NCI-H226 (cell line): ENCODE data around the gene EPOP.

Source experiments
- DNase-seq: peaks from one replicate; pipeline ENCODE4 v3.0.0-alpha.2; 2015

Gene EPOP

DNA sequence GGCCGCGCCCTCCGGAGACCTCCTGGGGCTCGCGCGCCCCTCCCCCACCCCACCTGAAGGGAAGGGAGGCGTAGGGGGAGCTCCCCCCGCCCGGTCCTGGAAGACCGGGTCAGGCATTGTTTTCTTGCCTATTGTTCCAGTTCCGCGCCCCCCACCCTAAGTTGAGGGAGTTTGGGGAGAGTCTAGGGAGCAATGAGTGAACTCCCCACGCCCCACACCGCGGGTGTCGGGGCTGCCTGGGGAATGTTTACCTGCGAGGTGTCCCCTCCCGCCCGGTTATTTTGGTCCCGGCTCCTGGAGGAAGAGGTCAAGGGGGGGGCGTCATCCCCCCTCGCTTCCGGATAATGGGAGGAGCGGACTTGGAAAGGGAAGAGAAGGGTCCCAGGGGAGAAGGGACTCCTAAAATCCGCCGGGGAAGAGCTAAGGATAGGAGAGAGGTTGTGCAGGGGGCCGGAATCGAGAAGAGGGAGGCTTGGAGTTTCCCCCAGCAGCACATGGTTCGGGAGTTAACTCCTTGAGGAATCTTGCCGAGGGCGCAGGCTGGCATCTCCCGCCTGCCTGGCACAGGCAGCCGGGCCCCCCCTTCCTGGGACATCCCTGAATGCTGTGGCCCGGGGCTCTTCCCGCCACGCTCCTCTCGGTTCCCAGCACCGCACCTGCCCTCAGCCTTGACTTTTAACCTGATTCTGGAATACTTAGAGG lies 31.2 kb upstream of the EPOP start:
- no peak for DNase-seq

GRCh38 chr17:38705523-38705802 lies 30.7 kb upstream of the EPOP start:
- DNase-seq: no peak

DNA sequence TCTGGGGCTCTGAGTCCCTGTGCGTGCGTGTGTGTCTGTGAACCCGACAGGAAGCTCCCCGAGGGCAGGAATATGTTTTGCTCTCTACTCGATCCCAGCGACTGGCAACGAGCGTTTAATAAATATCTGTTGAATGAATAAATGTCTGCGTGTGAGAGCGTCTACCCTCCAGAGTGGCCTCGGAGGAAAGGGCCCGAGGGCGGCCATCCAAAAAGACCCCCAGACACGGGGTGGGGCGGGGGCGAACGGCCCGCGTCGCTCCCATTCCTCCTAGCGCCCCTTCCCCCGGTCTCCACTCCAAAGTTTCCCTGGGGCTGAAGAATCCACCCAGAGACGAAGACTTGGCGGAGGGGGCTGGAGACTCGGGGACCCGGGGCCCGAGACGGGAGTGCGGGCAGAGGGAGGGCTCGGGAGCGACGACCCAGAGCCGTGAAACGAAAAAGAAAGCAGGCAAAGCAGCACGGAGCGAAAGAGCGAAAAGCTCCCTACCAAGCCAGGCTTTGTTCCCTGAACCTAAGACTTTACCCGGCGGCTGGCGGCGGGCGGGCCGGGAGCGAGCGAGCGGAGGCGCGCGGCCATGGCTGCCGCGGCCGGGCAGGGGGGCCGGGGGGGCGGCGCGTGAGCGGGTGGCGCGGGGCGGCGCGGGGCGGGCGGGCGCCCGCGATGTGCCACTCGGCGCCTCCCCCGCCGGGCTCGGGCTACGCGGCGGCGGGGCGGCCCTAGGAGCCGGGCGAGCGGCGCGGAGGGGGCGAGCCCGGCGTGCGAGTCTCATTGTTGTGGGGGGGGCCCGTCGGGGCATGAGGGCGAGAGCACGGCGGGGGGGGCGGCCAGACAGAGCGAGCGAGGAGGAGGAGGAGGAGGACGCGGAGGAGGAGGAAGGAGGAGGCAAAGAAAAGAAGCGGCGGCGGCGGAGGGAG lies 30.1 kb upstream of the EPOP start, which contains the start of gene MLLT6:
MLLT6 (plus strand) TSS at position 668 of the 917 bp plus-strand sequence. CDS start 360 bp downstream, outside the sequence.
- peak; percentile 51 for DNase-seq

- DNase-seq: no peak
Observed at GRCh38 chr17:38703742-38704605, 29.2 kb upstream of the EPOP start.

DNA sequence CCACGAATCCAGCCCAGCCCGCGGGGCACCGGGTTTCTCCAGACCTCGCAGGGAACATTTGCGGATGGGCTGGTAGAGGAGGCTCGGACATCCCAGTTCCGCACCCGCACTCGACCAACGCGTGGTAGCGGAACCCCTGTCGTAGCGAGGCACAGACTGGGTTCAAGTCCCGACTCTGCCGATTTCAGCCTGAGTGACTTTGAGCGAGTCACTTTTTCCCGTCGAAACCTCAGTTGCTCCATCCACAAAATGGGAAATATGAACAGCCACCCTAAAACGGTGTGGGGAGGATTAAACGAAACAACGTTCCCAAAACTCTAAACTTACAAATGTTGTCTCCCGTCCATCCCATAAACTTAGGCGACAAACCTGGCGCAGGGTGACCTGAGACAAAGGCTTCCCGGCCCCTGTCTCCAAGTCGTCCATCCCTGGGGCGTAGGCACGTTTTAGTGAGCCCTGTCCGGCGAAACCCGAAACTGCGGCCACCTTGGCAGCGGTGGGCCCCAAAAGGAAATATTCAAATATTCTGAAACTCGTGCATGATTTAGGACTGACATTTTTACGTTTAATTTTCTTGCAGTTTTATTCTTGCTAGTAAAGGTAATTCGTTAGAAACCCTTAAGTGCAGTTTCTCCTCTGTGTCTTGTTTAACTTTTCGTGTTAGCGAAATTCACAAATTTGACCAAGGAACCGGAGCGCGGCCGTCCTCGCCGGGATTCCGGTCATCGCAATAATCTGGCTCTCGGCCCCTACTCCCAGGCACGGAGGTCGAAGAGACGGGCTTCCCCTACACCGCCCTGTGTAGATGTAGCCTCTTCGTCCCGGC lies 28.4 kb upstream of the EPOP start:
- DNase-seq: no peak

DNA sequence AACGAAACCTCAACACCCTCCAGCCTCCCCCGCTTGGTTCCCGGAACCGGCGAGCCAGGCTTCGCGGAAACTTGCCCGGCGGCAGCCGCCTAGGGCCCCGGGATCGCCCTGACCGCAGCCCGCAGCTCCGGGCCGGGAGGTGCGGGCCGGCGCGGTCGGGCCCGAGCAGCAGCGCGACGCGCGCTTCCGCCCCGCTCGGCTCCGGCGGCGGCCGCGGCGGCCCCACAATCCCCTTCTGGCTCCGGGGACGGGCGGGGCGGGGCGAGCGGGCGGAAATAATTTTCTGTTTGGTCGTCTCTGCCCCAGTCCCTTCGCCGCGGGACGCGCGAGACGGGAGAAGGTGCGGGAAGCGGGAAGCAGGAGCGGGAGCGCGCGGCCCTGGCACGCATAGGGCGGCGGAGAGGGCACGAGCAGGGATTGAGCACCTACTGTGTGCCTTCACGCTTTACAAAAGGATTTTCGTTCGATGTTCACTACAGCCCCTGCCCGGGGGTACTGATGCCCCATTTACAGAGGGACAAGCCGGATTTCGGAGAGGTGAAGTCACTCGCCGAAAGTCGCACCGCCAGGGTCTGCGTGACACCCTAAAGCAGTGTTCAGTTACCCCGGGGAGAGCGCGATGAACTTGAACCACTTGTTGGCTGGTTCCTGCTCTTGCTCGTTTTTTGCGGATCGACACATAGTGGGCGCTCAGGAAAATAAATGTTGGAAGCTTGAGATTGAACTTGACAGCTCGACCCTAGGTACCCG lies 27.6 kb upstream of the EPOP start:
- peak; percentile 86 for DNase-seq

- DNase-seq: peak; percentile 31
Observed at GRCh38 chr17:38701504-38702165, 26.9 kb upstream of the EPOP start.

GRCh38 chr17:38698760-38699159 lies 24.0 kb upstream of the EPOP start:
- DNase-seq: no peak

DNA sequence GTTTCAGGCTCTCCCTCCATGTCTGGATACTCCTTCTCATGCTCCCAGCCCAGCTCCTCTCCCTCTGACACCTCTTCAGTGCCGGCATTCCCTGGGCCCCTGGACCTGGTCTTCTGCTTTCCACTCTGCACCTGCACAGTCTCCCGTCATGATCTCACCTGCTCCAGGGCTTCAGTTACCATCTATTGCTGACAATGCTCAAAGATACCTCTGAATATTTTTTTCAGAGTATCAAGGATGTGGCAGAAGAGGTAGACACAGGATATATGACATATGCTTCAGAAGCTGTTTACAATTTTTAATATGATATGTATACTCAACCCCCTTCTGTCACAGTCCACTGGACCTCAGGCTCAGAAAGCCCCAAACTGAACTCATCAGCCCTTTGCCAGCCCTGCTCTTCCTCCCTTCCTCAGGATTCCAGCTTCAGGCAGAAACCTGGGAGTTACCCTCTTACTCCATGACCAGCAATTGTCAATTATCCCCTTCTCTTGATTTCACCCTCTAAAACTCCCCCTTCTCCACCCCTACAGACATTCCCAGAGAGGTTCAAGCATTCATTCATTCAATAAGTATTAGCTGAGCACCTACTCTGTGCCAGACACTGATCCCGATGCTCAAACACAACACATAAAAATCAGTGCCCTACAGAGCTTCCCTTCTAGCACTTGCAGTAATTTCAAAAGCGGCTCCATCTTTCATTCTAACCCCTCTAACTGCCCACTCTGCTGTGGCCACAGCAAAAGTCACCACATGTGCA lies 22.5 kb upstream of the EPOP start:
- no peak for DNase-seq

GRCh38 chr17:38693700-38694329 lies 19.1 kb upstream of the EPOP start:
- no peak for DNase-seq

- no peak for DNase-seq
Observed at GRCh38 chr17:38691154-38691553, 16.4 kb upstream of the EPOP start.

- DNase-seq: no peak
Observed at GRCh38 chr17:38690386-38690785, 15.6 kb upstream of the EPOP start.

DNA sequence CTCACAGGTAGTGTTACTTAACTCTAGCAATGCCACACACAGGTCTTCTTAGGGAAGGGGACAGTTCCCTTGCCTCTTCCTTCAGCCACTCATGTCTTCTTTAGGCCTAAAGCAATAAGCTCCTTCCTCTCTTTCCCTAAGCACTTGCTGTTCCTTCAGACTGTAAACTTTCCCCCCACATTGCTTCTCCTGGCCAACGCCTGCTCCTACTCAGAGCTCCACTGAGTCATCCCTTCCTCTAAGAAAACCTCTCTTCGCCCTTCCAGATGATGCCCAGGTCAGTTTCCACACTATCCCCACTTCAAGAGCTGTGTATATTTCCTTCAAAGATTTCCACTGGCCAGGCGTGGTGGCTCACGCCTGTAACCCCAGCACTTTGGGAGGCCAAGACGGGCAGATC lies 12.5 kb upstream of the EPOP start:
- peak; percentile 70 for DNase-seq

GRCh38 chr17:38685491-38685890 lies 10.7 kb upstream of the EPOP start:
- DNase-seq: no peak

- no peak for DNase-seq
Observed at GRCh38 chr17:38681096-38681495, 6.3 kb upstream of the EPOP start.

DNA sequence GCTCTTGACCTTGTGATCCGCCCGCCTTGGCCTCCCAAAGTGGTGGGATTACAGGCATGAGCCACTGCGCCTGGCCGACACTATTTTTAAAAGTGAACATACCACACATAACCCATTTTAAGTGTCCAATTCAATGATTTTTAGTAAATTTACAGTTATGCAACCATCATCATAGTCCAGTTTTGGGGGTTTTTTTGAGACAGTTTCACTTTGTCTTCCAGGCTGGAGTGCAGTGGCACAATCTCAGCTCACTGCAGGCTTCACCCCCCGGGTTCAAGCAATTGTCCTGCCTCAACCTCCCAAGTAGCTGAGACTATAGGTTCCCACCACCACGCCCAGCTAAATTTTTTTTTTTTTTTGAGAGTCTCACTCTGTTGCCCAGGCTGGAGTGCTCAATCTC lies 3.1 kb upstream of the EPOP start:
- DNase-seq: no peak

- peak; percentile 66 for DNase-seq
Observed at GRCh38 chr17:38676706-38677504, 2.1 kb upstream of the EPOP start.

GRCh38 chr17:38674014-38674748 lies 576 bp downstream of the EPOP start:
- DNase-seq: no peak
